HPDE6-E6E7 (cell line): ENCODE data around the gene PRRX1.
A peak's percentile ranks its signal among the peaks of the same experiment; 100 is the strongest.

Experiments used
- DNase-seq: peaks from one replicate; pipeline ENCODE4 v3.0.0; 2011; ENCODE audit warnings: missing footprints; ENCODE audit errors: extremely low spot score

PRRX1 gene

GRCh38 chr1:170664093-170664827 lies at the start of gene PRRX1:
Gene PRRX1 (plus strand): TSS chr1:170664131. CDS start chr1:170664219, 88 bp downstream.
- no peak for DNase-seq

DNA sequence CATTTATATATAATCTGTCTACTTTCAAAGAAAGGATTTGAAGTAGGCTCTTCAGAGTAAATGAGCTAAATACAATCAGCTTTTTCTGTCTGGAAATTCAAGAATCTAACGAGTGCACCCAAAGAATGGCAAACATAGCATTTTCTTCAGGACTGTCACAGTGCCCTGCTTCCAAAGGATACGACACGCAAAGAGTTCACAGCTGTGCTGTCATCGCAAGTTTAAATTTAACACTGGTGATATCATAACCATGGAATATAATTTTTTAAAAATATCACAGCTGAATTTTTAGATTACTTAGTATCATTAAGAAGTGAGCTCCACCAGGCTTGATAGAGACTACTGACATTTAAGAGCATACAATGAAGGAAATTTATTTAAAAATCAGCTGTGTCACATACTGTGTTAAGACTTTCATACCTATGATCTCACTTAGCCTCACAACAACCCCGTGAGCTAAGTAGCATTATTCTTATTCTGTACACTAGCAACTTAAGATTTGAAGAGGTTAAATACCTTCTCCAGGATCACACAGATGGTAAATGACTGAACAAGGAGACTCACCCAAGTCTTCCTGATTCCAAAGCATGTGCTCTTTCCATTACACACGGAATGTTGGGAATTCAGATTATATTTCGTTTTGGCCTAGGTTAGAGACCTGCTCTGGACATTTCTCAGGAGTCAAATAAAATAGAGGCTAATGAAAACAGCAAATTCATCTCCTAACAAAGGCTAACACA lies 46.2 kb upstream of the PRRX1 start:
- no peak for DNase-seq

- no peak for DNase-seq
These were observed 45.5 kb upstream of the PRRX1 start for GRCh38 chr1:170618421-170618820.

DNA sequence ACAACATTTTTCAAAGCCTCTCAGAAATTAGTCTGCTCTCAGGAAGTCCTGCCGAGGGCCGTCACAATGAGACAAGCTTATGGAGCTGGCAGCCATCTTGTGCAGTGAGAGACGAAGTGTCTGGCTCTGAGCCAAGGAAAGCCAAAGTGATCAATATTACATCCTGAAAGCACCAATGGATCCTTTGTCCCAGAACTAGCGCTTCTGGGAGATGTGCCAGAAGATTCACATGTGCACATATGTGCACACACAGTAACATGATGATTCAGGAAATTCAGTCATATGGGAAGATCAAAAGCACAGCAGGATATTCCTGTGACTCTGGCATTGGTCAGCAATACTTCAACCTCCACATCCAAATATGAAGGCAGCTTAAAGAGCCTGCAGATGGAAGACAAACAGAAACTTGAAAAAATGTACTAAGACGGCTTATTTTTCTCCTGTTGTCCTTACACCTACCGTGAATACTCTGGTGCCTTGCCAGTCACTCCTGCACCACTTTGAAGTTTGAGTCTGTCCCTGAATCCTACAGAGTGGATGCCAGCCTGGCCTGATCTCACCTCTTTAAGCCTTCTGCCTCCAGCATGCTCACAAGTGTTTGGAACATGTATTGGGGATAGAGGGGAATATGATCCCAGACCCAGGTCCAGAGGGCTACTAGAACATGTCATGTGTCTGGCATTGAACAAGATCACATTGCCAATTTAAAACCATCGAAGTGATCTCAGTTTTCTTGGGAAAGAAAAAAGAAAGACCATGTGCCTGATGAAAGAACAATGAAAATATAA lies 44.5 kb upstream of the PRRX1 start:
- DNase-seq = no peak

DNA sequence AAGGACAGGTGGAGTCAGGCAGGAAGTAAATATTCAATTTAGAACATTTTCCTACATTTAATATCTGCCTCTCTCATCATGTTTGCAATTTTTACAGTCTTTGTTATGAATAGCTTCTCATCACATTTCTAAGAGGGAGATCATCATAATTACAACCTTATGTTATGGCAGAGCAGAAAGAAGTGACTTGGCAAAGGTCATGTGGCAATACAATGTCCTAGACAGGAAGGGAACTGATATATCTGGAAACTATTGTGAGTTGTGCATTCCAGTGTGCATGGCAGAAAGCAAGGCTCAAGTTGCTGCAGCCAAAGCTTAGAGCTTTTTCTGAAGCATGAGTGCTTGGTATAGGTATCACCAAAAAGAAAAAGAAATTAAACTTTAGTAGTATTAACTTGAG lies 43.8 kb upstream of the PRRX1 start:
- DNase-seq = no peak

DNA sequence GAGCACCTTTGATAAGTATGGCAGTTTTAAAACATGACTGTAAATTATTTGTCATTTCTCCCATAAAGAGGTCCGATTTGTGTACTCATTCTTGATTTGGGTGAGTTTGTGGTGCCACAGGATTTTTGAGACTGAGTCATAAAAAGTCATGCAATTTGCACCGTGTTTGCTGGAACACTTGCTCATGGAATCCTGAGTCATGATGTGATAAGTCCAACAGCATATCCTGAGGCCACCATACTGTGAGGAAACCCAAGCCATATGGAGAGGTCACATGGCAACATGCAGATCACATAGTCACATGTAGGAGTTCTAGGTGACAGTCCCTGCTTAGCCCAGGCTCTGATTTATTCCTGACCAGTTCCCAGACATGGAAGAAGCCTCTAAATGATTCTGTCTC lies 40.8 kb upstream of the PRRX1 start:
- DNase-seq = peak; percentile 43

- DNase-seq = no peak
These were observed 39.8 kb upstream of the PRRX1 start for GRCh38 chr1:170624146-170624545.

DNA sequence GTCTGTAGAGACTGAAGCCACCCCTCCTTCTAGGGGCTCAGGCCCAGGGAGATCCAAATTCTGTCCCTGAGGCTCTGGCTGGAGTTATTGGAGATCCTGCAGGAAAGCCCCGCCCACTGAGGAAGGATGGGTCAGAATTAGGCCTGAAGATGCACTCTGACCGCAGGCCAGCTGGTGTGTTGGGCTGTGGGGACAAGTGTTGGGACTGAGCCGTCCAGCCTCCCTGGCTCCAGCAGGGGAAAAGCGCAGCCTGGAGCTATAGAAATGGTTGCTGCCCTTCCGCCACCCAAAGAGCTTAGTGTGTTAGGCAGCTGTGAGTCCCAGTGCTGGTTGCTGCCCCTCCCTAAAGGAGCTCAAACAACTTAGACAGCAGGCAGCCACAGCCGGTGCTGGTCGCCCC lies 33.0 kb upstream of the PRRX1 start:
- no peak for DNase-seq

GRCh38 chr1:170634293-170634692 lies 29.6 kb upstream of the PRRX1 start:
- DNase-seq = no peak

GRCh38 chr1:170634824-170635410 lies 29.0 kb upstream of the PRRX1 start:
- no peak for DNase-seq

DNA sequence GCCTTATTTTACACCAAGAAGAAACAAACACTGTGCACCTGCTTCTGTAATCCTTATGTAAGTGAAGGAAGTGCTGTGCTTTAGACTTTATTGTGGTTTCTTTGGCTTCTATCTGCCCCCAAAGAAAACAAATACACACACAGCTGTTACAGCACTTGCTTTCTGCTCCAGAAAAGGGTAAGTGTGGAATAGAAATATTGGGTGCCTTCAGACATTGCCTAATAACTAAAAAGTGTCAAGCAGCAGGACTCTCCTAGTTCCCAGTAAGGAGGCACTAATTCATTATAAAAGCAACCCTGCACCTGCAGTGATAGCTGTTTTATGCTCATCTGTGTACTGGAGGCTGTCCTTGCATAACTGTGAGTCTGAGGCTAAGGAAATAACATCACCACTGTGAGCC lies 23.4 kb upstream of the PRRX1 start:
- DNase-seq = no peak

GRCh38 chr1:170657275-170657853 lies 6.6 kb upstream of the PRRX1 start:
- DNase-seq = no peak

GRCh38 chr1:170659399-170660035 lies 4.4 kb upstream of the PRRX1 start:
- DNase-seq = no peak

DNA sequence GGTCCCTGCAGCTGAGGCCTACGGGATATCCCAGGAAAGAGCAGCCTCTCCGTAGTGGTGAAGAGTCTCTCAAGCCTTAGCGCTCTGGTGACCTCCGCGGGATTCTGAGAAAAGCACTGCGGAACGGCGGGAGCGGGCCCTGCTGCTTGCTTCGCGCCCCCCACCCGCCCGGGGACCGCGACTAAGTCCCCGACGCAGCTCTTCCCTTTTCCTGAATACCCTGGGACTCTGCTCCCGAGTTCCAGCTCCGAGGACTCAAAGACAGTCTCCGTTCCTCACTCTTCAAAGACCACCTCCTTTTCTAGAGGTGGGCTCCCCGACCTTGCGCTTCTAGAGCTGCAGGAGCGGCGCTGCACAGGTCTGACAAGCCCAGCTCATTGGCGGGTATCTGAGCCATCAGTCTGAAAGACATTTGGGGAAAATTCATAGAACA lies 3.6 kb upstream of the PRRX1 start:
- no peak for DNase-seq

DNA sequence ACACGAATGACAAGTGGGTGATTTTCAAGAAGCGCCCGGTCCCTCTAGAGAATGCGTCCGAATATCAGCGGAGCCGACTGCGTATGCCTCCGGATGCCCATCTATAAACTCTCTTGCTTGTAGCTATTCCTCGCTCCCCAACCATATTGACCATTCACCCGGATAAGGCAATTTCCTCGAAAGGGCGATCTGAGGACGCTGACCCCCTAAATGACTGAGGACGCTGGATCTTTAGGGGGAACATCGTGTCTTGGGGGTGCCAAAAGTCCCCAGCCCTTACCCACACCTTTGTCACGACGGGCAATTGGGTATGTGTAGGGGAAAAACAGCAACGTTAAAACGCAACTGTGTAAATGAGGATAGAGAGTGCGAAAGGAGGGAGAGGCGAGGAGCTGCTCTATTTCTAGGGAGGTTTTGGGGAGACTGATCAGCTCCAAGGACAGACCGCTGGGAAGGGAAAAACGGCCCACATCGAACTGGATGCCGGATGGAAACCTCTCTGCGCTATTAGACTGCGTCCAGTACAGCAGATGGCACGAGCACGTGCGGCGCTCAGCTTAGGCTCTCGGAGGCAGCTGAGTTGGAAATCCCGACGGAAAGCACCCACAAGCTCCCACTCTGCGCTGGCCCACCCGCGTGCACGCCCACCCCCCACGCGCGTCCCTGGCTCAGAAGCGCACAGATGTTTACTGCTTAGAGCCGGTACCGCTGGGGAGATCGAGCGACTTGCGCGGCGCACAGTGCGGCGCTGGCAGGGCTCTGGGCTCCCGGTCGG lies 2.9 kb upstream of the PRRX1 start:
- DNase-seq = no peak

- no peak for DNase-seq
These were observed 2.1 kb upstream of the PRRX1 start for GRCh38 chr1:170661646-170662411.

- no peak for DNase-seq
These were observed 1.1 kb upstream of the PRRX1 start for GRCh38 chr1:170662561-170663403.

DNA sequence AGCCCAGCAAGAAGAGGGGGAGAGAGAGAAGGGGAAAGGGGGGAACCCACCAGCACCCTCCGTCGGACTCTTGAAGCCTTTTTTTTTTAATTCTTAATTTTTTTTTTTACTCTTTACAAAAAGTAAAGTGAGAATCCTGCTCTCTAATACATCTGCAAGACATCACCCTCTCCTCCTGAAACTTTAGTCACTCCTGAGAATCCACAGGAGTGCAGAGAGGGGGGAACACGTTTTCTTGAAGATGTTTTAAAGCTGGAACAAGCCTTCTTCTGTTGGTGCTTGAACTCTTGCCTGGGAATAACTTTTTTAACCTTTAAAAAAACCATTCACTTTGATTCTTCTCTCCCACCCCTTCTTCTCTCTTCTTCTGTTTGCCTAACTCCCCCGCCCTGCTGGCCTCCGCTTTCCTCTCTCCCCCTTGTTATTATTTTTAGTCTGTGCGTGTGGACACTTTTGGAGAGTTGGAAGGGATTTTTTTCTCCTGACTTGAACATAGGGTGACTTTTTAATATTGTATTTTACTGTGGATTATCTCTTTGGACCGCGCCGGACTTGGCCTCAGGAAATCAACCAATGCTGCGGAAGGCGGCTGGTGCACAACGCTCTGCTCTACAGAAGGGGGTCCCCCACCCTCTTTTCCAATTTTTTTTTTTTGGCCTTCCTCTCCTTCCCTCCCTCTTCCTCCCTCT lies 383 bp upstream of the PRRX1 start:
- no peak for DNase-seq
